HepG2 (cell line): ENCODE results near the gene PKP3. TPM values are rescaled to one million over a fixed set of nuclear protein-coding genes. Genes with fewer than 3 reads are reported as not detected.

Source experiments
- GABPB1 ChIP-seq: IDR thresholded peaks from 2 replicates; pipeline ENCODE4 v1.6.1; 2016; ENCODE audit warnings: mild to moderate bottlenecking, missing genetic modification reagents, moderate library complexity, missing compliant biosample characterization
- HNF4G ChIP-seq, 2 experiments: sonication (generic) in 1 of 2; formaldehyde crosslinking in 1 of 2; IDR thresholded peaks; 2 replicates each; pipeline versions ENCODE4 v1.4.0 to v1.6.1; 2011 to 2020; ENCODE audit warnings: borderline replicate concordance in 2 of 2, low read depth in 2 of 2, mild to moderate bottlenecking in 2 of 2, low read length in 1 of 2, missing genetic modification reagents in 1 of 2, moderate library complexity in 1 of 2
- MXD4 ChIP-seq: IDR thresholded peaks from 2 replicates; pipeline ENCODE4 v1.6.1; 2016; ENCODE audit warnings: mild to moderate bottlenecking, missing biosample characterization, missing genetic modification reagents
- RAD21 ChIP-seq: fragments of 450-650 bp; formaldehyde crosslinking; IDR thresholded peaks from 2 replicates; pipeline ENCODE4 v1.5.0; 2020; ENCODE audit warnings: mild to moderate bottlenecking
- SAP130 ChIP-seq: IDR thresholded peaks from 2 replicates; pipeline ENCODE4 v1.6.1; 2016; ENCODE audit warnings: low read depth
- WIZ ChIP-seq: sonication (generic); formaldehyde crosslinking; IDR thresholded peaks from 2 replicates; pipeline ENCODE4 v1.5.1; 2020; ENCODE audit warnings: mild to moderate bottlenecking, missing genetic modification reagents
- ZNF563 ChIP-seq: sonication (generic); formaldehyde crosslinking; IDR thresholded peaks from 2 replicates; pipeline ENCODE4 v1.8.0; 2022; ENCODE audit warnings: mild to moderate bottlenecking, moderate library complexity, missing genetic modification reagents
- ZNF619 ChIP-seq: sonication (generic); formaldehyde crosslinking; IDR thresholded peaks from 2 replicates; pipeline ENCODE4 v1.4.0; 2020; ENCODE audit warnings: mild to moderate bottlenecking, missing genetic modification reagents
- ZNF713 ChIP-seq: sonication (generic); formaldehyde crosslinking; IDR thresholded peaks from 2 replicates; pipeline ENCODE4 v1.4.0; 2020; ENCODE audit warnings: mild to moderate bottlenecking, missing genetic modification reagents
- polyA plus RNA-seq, 8 experiments: library from polyadenylated mRNA; depleted of rRNA in 3 of 8; stranded (reverse) in 7 of 8; unstranded in 1 of 8; fragments of >200 nt; fragmentation: Illumina TruSeq in 4 of 8; extraction: Trizol in 4 of 8; gene quantifications; 2 replicates each; pipeline versions ENCODE4 v1.2.1 to v1.2.3, GENCODE V29; 2011 to 2016; ENCODE audit warnings: low read depth in 4 of 8, missing spikeins in 1 of 8, mixed read lengths in 1 of 8; ENCODE audit not compliant: insufficient read depth in 1 of 8
- total RNA-seq, 5 experiments: library from RNA; depleted of rRNA; stranded (reverse); fragments of >200 nt; fragmentation: Illumina TruSeq; extraction: Trizol; gene quantifications; 2 replicates each; pipeline ENCODE4 v1.2.3, GENCODE V29; 2016; ENCODE audit warnings: low read depth in 1 of 5
- TF ChIP-seq, protein P1 (sequence below): sonication (generic); formaldehyde crosslinking; IDR thresholded peaks from 2 replicates; pipeline ENCODE4; 2020; ENCODE audit warnings: missing genetic modification reagents, mild to moderate bottlenecking, borderline replicate concordance
- TF ChIP-seq, protein P2 (sequence below): sonication (generic); formaldehyde crosslinking; IDR thresholded peaks from 2 replicates; pipeline ENCODE4 v1.4.0; 2020; ENCODE audit warnings: missing genetic modification reagents
- TF ChIP-seq, protein P3 (sequence below): sonication (generic); formaldehyde crosslinking; IDR thresholded peaks from 2 replicates; pipeline ENCODE4 v1.4.0; 2020; ENCODE audit warnings: low read depth, mild to moderate bottlenecking, missing genetic modification reagents
- TF ChIP-seq, protein P4 (sequence below): sonication (generic); formaldehyde crosslinking; IDR thresholded peaks from 2 replicates; pipeline ENCODE4 v1.4.0; 2020; ENCODE audit warnings: missing genetic modification reagents, mild to moderate bottlenecking, borderline replicate concordance

Gene PKP3
- total and polyA plus RNA-seq, 2 of the 13 experiments (the other 11 are each of a cell fraction or from before 2014, with no cell fraction given), result 18.0 to 28.7 TPM

DNA sequence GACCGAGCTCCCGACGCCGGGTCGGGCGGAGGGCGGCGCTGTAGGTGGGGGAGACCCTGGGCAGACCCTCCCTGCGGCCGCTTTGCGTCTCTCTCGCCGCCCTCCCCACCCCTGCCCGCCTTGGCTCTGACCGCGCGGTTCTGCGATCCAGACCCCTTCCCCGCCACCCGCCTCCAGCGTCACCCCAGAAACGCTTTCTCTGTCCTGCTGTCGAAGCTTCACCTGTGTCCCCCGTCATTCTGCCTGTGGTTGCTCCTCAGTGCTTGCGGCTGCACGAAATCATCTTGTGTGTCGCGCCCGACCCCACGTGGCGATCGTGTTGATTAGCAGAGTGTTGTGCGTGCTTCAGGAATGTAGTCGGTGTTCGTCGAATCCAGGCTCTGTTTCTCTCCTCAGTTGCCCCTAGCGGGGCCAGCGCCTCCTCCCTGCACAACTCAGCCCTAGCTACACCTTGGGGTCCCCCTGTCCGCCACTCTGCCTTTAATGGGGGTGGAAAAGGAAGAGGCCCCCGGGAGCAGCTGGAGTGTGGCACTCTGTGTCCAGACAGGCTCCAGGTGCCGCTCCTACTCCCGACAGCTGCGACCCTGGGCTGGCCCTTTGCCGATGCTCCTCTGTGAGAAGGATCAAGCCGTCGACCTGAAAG, 56.9 kb downstream of the PKP3 start (continued):
- TF ChIP-seq ZNF563 (no peak), MXD4 (CRISPR knock-in tag) (peak; percentile 53; the same call in 1 of the 2 replicates), RAD21 (CRISPR knock-in tag) (peak; percentile 11; the same call in 1 of the 2 replicates), SAP130 (CRISPR knock-in tag) (peak; percentile 73), WIZ (0 out of 2 replicates have a peak, but pooled peaks have one; percentile 40), ZNF713 (peak; percentile 55; the same call in 1 of the 2 replicates), GABPB1 (CRISPR knock-in tag) (no peak), HNF4G (IDR thresholded peaks at IDR 0.05; ENCODE audit: borderline replicate concordance, low read depth, low read length) (no peak), HNF4G (CRISPR knock-in tag; IDR thresholded peaks at IDR 0.05; ENCODE audit: borderline replicate concordance, low read depth) (no peak), ZNF619 (0 out of 2 replicates have a peak, but pooled peaks have one; percentile 30)
- TF ChIP-seq, protein P1, sequence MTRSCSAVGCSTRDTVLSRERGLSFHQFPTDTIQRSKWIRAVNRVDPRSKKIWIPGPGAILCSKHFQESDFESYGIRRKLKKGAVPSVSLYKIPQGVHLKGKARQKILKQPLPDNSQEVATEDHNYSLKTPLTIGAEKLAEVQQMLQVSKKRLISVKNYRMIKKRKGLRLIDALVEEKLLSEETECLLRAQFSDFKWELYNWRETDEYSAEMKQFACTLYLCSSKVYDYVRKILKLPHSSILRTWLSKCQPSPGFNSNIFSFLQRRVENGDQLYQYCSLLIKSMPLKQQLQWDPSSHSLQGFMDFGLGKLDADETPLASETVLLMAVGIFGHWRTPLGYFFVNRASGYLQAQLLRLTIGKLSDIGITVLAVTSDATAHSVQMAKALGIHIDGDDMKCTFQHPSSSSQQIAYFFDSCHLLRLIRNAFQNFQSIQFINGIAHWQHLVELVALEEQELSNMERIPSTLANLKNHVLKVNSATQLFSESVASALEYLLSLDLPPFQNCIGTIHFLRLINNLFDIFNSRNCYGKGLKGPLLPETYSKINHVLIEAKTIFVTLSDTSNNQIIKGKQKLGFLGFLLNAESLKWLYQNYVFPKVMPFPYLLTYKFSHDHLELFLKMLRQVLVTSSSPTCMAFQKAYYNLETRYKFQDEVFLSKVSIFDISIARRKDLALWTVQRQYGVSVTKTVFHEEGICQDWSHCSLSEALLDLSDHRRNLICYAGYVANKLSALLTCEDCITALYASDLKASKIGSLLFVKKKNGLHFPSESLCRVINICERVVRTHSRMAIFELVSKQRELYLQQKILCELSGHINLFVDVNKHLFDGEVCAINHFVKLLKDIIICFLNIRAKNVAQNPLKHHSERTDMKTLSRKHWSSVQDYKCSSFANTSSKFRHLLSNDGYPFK, result 0 out of 2 replicates have a peak, but pooled peaks have one; percentile 28
- TF ChIP-seq, protein P2, sequence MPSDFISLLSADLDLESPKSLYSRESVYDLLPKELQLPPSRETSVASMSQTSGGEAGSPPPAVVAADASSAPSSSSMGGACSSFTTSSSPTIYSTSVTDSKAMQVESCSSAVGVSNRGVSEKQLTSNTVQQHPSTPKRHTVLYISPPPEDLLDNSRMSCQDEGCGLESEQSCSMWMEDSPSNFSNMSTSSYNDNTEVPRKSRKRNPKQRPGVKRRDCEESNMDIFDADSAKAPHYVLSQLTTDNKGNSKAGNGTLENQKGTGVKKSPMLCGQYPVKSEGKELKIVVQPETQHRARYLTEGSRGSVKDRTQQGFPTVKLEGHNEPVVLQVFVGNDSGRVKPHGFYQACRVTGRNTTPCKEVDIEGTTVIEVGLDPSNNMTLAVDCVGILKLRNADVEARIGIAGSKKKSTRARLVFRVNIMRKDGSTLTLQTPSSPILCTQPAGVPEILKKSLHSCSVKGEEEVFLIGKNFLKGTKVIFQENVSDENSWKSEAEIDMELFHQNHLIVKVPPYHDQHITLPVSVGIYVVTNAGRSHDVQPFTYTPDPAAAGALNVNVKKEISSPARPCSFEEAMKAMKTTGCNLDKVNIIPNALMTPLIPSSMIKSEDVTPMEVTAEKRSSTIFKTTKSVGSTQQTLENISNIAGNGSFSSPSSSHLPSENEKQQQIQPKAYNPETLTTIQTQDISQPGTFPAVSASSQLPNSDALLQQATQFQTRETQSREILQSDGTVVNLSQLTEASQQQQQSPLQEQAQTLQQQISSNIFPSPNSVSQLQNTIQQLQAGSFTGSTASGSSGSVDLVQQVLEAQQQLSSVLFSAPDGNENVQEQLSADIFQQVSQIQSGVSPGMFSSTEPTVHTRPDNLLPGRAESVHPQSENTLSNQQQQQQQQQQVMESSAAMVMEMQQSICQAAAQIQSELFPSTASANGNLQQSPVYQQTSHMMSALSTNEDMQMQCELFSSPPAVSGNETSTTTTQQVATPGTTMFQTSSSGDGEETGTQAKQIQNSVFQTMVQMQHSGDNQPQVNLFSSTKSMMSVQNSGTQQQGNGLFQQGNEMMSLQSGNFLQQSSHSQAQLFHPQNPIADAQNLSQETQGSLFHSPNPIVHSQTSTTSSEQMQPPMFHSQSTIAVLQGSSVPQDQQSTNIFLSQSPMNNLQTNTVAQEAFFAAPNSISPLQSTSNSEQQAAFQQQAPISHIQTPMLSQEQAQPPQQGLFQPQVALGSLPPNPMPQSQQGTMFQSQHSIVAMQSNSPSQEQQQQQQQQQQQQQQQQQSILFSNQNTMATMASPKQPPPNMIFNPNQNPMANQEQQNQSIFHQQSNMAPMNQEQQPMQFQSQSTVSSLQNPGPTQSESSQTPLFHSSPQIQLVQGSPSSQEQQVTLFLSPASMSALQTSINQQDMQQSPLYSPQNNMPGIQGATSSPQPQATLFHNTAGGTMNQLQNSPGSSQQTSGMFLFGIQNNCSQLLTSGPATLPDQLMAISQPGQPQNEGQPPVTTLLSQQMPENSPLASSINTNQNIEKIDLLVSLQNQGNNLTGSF (CRISPR knock-in tag), result no peak
- TF ChIP-seq, protein P3, sequence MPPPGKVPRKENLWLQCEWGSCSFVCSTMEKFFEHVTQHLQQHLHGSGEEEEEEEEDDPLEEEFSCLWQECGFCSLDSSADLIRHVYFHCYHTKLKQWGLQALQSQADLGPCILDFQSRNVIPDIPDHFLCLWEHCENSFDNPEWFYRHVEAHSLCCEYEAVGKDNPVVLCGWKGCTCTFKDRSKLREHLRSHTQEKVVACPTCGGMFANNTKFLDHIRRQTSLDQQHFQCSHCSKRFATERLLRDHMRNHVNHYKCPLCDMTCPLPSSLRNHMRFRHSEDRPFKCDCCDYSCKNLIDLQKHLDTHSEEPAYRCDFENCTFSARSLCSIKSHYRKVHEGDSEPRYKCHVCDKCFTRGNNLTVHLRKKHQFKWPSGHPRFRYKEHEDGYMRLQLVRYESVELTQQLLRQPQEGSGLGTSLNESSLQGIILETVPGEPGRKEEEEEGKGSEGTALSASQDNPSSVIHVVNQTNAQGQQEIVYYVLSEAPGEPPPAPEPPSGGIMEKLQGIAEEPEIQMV (CRISPR knock-in tag), result peak; percentile 67; the same call in 1 of the 2 replicates
- TF ChIP-seq, protein P4, sequence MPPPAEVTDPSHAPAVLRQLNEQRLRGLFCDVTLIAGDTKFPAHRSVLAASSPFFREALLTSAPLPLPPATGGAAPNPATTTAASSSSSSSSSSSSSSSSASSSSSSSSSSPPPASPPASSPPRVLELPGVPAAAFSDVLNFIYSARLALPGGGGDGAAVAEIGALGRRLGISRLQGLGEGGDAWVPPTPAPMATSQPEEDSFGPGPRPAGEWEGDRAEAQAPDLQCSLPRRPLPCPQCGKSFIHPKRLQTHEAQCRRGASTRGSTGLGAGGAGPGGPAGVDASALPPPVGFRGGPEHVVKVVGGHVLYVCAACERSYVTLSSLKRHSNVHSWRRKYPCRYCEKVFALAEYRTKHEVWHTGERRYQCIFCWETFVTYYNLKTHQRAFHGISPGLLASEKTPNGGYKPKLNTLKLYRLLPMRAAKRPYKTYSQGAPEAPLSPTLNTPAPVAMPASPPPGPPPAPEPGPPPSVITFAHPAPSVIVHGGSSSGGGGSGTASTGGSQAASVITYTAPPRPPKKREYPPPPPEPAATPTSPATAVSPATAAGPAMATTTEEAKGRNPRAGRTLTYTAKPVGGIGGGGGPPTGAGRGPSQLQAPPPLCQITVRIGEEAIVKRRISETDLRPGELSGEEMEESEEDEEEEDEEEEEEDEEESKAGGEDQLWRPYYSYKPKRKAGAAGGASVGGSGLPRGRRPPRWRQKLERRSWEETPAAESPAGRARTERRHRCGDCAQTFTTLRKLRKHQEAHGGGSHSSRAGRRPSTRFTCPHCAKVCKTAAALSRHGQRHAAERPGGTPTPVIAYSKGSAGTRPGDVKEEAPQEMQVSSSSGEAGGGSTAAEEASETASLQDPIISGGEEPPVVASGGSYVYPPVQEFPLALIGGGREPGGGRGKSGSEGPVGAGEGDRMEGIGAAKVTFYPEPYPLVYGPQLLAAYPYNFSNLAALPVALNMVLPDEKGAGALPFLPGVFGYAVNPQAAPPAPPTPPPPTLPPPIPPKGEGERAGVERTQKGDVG (CRISPR knock-in tag), result no peak
